HL-60 (cell line): Measurements from ENCODE around the gene AP3S2.

Experiments
- GABPA ChIP-seq: IDR thresholded peaks from 2 replicates; pipeline ENCODE4 v1.6.1; 2012; ENCODE audit warnings: low read depth
- POLR2AphosphoS5 ChIP-seq: IDR thresholded peaks from 2 replicates; pipeline ENCODE4 v1.6.1; 2012; ENCODE audit warnings: low read depth
- REST ChIP-seq: IDR thresholded peaks from 2 replicates; pipeline ENCODE4 v1.6.1; 2012; ENCODE audit warnings: low read depth; ENCODE audit not compliant: insufficient replicate concordance
- SPI1 ChIP-seq: IDR thresholded peaks from 2 replicates; pipeline ENCODE4 v1.6.1; 2012; ENCODE audit warnings: low read depth, mild to moderate bottlenecking, borderline replicate concordance
- TF ChIP-seq, protein P1 (sequence below): IDR thresholded peaks from one replicate; pipeline ENCODE4 v1.5.1; 2011; ENCODE audit warnings: low read length, control low read depth, inconsistent platforms; ENCODE audit not compliant: insufficient read depth

DNA sequence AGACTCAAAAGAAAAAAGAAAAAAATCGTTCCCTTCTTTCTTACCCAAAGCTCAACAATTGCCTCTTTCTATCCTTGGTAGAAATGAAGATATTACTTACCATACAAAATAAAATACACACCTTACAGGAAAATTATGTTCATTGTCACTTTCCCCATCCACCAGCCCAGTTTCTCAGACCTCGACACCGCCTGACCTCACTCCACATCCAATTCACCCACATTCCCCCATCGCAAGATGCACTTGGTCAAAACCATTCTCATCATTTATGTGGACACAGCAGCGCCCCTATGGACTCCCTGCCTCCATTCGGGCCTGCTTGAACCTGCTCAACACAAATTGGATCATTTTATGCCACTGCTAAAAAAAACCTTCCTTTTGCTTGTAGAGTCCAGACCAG, 86.1 kb downstream of the AP3S2 start:
- TF ChIP-seq, protein P1, sequence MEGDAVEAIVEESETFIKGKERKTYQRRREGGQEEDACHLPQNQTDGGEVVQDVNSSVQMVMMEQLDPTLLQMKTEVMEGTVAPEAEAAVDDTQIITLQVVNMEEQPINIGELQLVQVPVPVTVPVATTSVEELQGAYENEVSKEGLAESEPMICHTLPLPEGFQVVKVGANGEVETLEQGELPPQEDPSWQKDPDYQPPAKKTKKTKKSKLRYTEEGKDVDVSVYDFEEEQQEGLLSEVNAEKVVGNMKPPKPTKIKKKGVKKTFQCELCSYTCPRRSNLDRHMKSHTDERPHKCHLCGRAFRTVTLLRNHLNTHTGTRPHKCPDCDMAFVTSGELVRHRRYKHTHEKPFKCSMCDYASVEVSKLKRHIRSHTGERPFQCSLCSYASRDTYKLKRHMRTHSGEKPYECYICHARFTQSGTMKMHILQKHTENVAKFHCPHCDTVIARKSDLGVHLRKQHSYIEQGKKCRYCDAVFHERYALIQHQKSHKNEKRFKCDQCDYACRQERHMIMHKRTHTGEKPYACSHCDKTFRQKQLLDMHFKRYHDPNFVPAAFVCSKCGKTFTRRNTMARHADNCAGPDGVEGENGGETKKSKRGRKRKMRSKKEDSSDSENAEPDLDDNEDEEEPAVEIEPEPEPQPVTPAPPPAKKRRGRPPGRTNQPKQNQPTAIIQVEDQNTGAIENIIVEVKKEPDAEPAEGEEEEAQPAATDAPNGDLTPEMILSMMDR: no peak
- TF ChIP-seq SPI1 (no peak), GABPA (no peak), REST (no peak), POLR2AphosphoS5 (no peak)
